Astrocyte (in vitro differentiated cells and primary cell): ENCODE measurements around the gene ELOVL7.
"Not testable (repeated sequence)": the region's sequence is repeated elsewhere in the genome, so short reads cannot be mapped to it uniquely, and the experiment has no call there.

Experiments
- EZH2 ChIP-seq: IDR thresholded peaks from 2 replicates; pipeline ENCODE4 v1.6.1; 2012; ENCODE audit warnings: mild to moderate bottlenecking, low read length, inconsistent platforms; ENCODE audit not compliant: insufficient read depth
- TF ChIP-seq, protein P1 (sequence below): IDR thresholded peaks from 2 replicates; pipeline ENCODE4 v1.5.1; 2011; ENCODE audit warnings: low read depth, mild to moderate bottlenecking, inconsistent platforms, low read length, moderate library complexity; ENCODE audit not compliant: insufficient read depth

DNA sequence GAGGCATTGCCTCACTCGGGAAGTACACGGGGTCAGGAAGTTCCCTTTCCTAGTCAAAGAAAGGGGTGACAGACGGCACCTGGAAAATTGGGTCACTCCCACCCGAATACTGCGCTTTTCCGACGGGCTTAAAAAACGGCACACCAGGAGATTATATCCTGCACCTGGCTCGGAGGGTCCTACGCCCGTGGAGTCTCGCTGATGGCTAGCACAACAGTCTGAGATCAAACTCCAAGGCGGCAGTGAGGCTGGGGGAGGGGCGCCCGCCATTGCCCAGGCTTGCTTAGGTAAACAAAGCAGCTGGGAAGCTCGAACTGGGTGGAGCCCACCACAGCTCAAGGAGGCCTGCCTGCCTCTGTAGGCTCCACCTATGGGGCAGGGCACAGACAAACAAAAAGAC is 16.5 kb upstream of the ELOVL7 start:
- TF ChIP-seq, protein P1, sequence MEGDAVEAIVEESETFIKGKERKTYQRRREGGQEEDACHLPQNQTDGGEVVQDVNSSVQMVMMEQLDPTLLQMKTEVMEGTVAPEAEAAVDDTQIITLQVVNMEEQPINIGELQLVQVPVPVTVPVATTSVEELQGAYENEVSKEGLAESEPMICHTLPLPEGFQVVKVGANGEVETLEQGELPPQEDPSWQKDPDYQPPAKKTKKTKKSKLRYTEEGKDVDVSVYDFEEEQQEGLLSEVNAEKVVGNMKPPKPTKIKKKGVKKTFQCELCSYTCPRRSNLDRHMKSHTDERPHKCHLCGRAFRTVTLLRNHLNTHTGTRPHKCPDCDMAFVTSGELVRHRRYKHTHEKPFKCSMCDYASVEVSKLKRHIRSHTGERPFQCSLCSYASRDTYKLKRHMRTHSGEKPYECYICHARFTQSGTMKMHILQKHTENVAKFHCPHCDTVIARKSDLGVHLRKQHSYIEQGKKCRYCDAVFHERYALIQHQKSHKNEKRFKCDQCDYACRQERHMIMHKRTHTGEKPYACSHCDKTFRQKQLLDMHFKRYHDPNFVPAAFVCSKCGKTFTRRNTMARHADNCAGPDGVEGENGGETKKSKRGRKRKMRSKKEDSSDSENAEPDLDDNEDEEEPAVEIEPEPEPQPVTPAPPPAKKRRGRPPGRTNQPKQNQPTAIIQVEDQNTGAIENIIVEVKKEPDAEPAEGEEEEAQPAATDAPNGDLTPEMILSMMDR, result not testable (repeated sequence)
- TF ChIP-seq EZH2, result not testable (repeated sequence)
